Mononuclear cell (primary cell): Measurements from ENCODE around the gene EFCAB9. TPM values are rescaled to one million over a fixed set of nuclear protein-coding genes. Genes with fewer than 3 reads are reported as not detected.

Experiments used
- H3K27me3 ChIP-seq: 2 replicates; pipeline ENCODE4 v1.6.0; 2011; ENCODE audit warnings: low read length, control low read depth; ENCODE audit not compliant: insufficient read depth
- H3K4me1 ChIP-seq: 2 replicates; pipeline ENCODE4 v1.5.1; 2011; ENCODE audit warnings: mild to moderate bottlenecking, low read length, control low read depth; ENCODE audit not compliant: insufficient read depth
- H3K4me3 ChIP-seq: 2 replicates; pipeline ENCODE4 v1.5.1; 2011; ENCODE audit warnings: mild to moderate bottlenecking, low read length, moderate library complexity
- H3K9me3 ChIP-seq: 2 replicates; pipeline ENCODE4 v1.5.1; 2011; ENCODE audit warnings: low read depth, mild to moderate bottlenecking, control low read depth, low read length
- total RNA-seq: library from RNA; depleted of rRNA; stranded (reverse); fragments of >200 nt; gene quantifications from one replicate; pipeline ENCODE4 v1.2.3, GENCODE V29; 2012

EFCAB9 gene
- total RNA-seq, 1 donor, result not detected

GRCh38 chr5:172234031-172234430 is 40.1 kb downstream of the EFCAB9 start:
- H3K27me3 ChIP-seq, result no peaks in the 10 kb centered on the region

GRCh38 chr5:172235132-172235780 is 41.3 kb downstream of the EFCAB9 start:
- Histone ChIP-seq H3K9me3 (no peaks in the 10 kb centered on the region), H3K27me3 (no peaks in the 10 kb centered on the region), H3K4me1 (peaks cover 14% of the 10 kb centered on the region), H3K4me3 (no peak overlapping the region)

More at GRCh38 chr5:172234031-172234430, 40.1 kb downstream of the EFCAB9 start:
- Histone ChIP-seq H3K9me3 (no peaks in the 10 kb centered on the region), H3K4me1 (peaks cover 14% of the 10 kb centered on the region), H3K4me3 (no peak overlapping the region)

- peaks cover 14% of the 10 kb centered on the region for H3K4me1 ChIP-seq
- H3K27me3 ChIP-seq, result no peaks in the 10 kb centered on the region
- no peaks in the 10 kb centered on the region for H3K9me3 ChIP-seq
- no peak overlapping the region for H3K4me3 ChIP-seq
Measured at GRCh38 chr5:172235827-172236736, 42.1 kb downstream of the EFCAB9 start.

GRCh38 chr5:172238334-172238733 is 44.4 kb downstream of the EFCAB9 start:
- H3K4me1 ChIP-seq, result peaks cover 14% of the 10 kb centered on the region
- no peak overlapping the region for H3K4me3 ChIP-seq
- no peaks in the 10 kb centered on the region for H3K27me3 ChIP-seq
- H3K9me3 ChIP-seq, result no peaks in the 10 kb centered on the region

GRCh38 chr5:172243302-172243701 is 49.3 kb downstream of the EFCAB9 start:
- Histone ChIP-seq H3K27me3 (no peaks in the 10 kb centered on the region), H3K4me3 (no peak overlapping the region), H3K4me1 (no peaks in the 10 kb centered on the region), H3K9me3 (no peaks in the 10 kb centered on the region)

GRCh38 chr5:172245046-172245445 is 51.1 kb downstream of the EFCAB9 start:
- Histone ChIP-seq H3K4me1 (no peaks in the 10 kb centered on the region), H3K9me3 (no peaks in the 10 kb centered on the region), H3K27me3 (no peaks in the 10 kb centered on the region), H3K4me3 (no peak overlapping the region)

GRCh38 chr5:172245703-172246125 is 51.7 kb downstream of the EFCAB9 start:
- no peak overlapping the region for H3K4me3 ChIP-seq
- no peaks in the 10 kb centered on the region for H3K27me3 ChIP-seq
- H3K4me1 ChIP-seq, result no peaks in the 10 kb centered on the region
- H3K9me3 ChIP-seq, result no peaks in the 10 kb centered on the region

- Histone ChIP-seq H3K4me1 (no peaks in the 10 kb centered on the region), H3K4me3 (no peak overlapping the region), H3K9me3 (peaks cover 12% of the 10 kb centered on the region), H3K27me3 (no peaks in the 10 kb centered on the region)
Measured at GRCh38 chr5:172248637-172249036, 54.7 kb downstream of the EFCAB9 start.

- Histone ChIP-seq H3K4me3 (no peak overlapping the region), H3K4me1 (no peaks in the 10 kb centered on the region), H3K27me3 (no peaks in the 10 kb centered on the region), H3K9me3 (peaks cover 12% of the 10 kb centered on the region)
Measured at GRCh38 chr5:172251419-172251818, 57.4 kb downstream of the EFCAB9 start.

- Histone ChIP-seq H3K4me3 (no peak overlapping the region), H3K27me3 (no peaks in the 10 kb centered on the region), H3K4me1 (no peaks in the 10 kb centered on the region), H3K9me3 (peaks cover 12% of the 10 kb centered on the region)
Measured at GRCh38 chr5:172252501-172252900, 58.5 kb downstream of the EFCAB9 start.

Other genes starting within 250 kb of the EFCAB9 start
- 40.0 TPM for gene FBXW11, start 187.5 kb upstream of the EFCAB9 start, total RNA-seq
- gene STK10, start 5.9 kb upstream of the EFCAB9 start, total RNA-seq, result 134 TPM
- gene UBTD2, start 89.6 kb downstream of the EFCAB9 start, total RNA-seq, result 1.7 TPM